GM21360 (cell line): ENCODE data around the gene C2CD2L.
"Not testable (repeated sequence)": the region's sequence is repeated elsewhere in the genome, so short reads cannot be mapped to it uniquely, and the experiment has no call there.

Source experiments
- ATAC-seq: cut with Tn5 transposase; IDR thresholded peaks from one replicate; pipeline ENCODE4 v1.9.1; 2021; ENCODE audit warnings: mild to moderate bottlenecking, moderate library complexity; ENCODE audit not compliant: unreplicated experiment

The C2CD2L gene

DNA sequence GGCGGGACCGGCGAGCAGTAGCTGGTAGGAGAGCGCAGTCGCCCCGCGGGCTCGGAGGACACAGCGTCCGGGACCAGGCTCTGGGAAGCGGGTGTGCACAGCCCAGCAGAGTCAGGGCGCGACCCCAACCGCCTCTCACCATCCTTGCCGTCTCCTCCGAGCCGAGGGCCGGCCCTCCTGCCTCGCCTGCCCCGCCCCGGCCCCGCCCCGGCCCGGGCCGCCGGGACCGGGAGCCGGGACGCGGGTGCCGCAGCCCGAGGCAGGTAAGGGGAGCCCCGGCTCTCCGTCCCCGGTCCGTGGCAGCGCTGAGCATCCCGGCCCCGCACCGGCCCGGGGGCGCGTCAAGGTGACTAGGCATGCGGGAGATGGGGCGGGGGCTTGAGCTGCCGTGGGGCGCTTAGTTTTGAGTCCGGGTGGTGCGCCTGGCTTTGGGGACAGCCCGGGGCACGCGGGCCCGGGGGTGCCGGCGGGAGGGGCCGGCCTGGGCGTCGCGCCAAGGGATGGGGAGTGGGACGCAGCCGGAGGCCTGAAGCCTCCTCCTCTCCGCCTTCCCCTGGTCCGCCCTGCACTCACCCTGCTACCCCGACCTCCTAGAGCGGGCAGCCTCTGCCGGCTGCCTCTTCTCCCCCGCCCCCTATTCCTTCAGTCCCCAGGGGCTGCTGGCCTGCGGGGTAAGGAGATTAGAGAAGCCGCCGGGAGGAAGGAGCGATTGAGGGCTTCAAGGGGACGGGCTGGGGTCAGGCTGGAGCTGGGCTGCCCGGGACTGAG is 42.1 kb downstream of the C2CD2L start, which contains the start of gene ABCG4:
ABCG4 (plus strand) TSS at position 35 of the 768 bp plus-strand sequence. CDS start 914 bp downstream, outside the sequence.
- ATAC-seq, result no peak

GRCh38 chr11:119149786-119150275 is 42.7 kb downstream of the C2CD2L start:
- no peak for ATAC-seq

- ATAC-seq, result no peak
Observed at GRCh38 chr11:119152043-119152442, 44.9 kb downstream of the C2CD2L start.

- no peak for ATAC-seq
Observed at GRCh38 chr11:119152604-119153003, 45.5 kb downstream of the C2CD2L start.

DNA sequence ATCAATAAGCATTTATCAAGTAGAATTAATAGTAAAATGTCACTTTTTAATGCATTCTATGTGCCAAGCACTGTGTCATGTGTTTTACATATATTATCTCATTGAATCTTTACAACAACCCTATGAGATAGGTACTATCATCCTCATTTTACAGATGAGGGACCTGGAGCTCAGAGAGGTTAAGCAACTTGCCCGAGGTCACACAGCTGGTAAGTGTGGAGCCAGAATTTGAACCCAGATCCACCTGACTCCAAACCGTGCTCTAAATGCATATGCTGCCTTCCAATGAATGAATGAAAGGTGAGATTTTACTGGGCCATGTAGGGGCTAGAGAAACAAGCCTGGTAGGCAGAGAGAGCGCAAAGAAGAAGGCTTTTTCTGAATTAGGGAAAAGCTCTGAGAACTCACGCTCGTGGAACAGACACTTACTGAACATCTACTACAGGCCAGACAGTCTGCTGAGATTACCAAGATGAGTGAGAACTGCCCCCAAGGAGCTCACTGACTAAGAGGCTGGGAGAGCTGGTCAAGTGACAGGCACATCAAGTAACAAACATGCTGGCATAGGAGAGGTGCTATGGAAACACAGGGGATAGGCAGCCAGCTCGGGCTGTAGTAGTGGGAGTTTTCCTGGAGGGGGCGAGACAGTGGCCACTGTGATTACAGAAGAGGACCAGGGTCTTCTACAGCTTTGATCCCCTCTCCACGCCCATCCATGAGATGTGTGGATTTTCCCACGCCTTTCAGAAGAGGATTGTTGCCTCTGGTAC is 46.1 kb downstream of the C2CD2L start:
- no peak for ATAC-seq

- no peak for ATAC-seq
Observed at GRCh38 chr11:119154178-119154577, 47.0 kb downstream of the C2CD2L start.

DNA sequence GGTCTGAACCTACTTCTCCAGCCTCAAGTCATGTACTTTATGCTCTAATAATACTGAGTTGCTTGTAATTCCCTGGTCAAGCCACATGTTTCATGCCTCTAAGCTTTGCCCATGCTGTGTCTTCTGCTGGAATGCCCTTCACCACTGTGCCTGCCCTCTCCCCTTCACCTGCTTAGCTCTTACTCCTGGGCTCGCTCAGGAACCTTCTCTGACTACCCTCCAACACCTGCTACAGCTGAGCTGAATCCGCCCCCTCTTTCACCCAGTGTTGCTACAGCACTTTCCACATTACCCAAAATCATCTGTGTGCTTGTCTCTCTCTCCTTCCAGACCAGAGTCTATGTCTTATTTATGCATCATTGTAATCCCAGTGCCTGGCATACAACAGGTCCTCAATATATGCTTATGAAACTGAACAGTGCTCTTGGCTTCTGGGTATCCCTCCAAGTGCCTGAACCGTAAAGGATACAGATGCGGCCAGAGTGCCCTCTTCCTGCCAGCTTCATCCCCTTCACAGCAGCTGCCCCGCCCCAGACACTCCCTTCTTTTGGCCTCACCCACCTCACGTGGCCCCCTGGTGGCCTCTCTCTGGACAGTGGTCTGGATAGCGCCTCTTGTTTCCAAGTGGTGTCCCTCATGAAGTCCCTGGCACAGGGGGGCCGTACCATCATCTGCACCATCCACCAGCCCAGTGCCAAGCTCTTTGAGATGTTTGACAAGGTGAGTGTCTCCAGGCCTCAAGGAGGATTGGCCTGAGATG is 48.8 kb downstream of the C2CD2L start:
- no peak for ATAC-seq

DNA sequence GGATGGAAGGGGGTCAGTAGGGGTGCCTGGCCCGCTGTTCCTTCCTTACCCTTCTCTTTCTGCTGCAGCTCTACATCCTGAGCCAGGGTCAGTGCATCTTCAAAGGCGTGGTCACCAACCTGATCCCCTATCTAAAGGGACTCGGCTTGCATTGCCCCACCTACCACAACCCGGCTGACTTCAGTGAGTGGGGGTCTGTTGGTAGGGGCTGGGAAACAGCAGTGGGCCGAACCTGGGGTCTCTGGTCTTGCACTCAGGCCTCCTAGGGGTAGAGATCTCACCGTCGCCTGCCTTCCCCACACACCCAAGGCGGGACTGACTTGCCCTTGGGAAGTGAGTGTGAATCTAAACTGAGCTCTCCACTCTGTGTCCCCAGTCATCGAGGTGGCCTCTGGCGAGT is 49.4 kb downstream of the C2CD2L start:
- no peak for ATAC-seq

DNA sequence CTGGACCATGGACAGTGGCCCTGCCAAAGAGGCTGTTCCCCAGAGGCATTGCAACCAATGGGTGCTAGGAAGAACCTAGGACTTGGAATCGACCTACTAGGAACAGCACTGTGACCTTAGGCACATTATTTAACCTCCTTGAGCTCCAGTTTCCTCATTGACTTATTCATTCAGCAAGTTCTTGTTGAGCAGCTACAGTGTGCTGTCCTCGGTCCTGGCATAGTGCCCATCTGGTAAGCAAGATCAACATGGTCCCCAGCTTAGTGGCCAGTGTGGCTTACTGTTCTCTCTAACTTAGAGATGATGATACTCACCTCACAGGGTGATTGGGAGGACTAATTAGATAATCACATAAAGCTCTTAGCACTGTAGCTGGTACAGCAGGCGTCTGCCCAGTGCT is 49.9 kb downstream of the C2CD2L start:
- ATAC-seq, result no peak

DNA sequence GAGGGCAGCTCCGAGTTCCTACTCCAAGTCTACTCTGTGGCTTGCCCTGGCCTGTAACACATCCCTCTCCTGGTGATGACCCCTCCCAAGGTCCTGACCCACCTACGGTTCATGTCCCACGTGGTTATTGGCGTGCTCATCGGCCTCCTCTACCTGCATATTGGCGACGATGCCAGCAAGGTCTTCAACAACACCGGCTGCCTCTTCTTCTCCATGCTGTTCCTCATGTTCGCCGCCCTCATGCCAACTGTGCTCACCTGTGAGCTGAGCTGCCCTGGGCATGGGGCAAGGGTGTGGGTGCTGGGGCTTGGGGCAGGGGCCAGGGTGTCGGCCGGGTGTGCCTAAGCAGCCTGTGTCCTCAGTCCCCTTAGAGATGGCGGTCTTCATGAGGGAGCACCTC is 51.3 kb downstream of the C2CD2L start:
- no peak for ATAC-seq

DNA sequence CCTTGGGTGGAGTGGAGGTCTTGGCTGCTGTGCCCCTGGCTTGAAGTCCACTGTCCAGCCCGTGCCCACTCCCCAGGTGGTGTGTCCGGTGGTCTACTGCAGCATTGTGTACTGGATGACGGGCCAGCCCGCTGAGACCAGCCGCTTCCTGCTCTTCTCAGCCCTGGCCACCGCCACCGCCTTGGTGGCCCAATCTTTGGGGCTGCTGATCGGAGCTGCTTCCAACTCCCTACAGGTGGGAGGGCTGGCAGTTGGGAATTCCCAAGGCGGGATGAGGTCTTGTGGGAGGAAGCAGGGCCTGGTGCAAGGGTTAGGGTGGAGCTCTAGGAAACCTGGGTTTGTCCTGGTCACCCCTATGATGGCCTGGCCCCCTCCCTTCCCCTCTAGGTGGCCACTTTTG is 53.0 kb downstream of the C2CD2L start:
- no peak for ATAC-seq

DNA sequence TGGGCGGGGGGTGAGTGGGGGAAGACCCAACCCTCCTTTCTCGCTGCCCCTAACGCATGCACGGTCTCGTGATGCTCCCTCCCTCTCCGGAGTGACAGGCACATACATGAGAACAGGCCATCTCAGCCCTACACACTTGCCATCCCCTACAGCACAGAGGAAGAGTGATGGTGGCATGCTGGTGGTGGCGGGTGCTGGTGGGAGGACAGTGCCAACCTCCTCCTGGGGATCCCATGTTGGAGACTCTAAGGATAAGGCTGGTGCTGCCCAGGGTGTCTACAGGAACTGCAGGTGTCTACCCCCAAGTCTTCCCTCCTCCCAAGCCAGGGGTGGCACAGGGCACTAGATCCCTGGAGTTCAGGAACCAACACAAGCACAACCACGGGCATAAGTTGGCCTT is 54.7 kb downstream of the C2CD2L start:
- no peak for ATAC-seq

GRCh38 chr11:119166368-119167076 is 59.4 kb downstream of the C2CD2L start:
- no peak for ATAC-seq

DNA sequence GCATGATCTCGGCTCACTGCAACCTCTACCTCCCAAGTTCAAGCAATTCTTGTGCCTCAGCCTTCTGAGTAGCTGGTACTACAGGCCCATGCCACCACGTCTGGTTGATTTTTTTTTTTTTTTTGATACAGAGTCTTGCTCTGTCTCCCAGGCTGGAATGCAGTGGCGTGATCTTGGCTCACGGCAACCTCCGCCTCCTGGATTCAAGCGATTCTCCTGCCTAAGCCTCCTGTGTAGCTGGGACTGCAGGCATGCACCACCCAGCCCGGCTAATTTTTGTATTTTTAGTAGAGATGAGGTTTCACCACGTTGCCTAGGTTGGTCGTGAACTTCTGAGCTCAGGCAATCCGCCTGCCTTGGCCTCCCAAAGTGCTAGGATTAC is 59.9 kb downstream of the C2CD2L start:
- ATAC-seq, result not testable (repeated sequence)

DNA sequence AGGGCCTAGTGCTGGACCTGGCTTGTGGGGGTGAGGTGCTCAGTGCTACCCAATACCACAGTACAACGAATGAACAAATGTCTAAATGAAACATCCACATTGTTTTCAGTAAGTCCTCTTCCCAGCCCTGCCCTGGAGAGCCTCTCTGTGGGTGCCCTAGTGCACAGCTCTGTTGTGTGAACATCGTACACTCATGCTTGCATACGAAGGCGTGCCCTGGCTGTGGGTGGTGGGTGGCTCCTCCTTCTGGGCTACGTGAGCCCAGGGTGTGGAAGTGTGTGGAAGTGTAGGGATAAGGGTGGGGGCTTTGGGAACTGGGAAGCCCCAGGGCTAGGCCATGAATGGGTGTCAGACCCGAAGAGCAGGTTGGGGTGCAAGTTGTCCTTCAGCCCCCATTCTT is 60.8 kb downstream of the C2CD2L start:
- no peak for ATAC-seq
